HG03439 (cell line): Measurements from ENCODE around the gene TUBG1.
"Not testable (repeated sequence)": the region's sequence is repeated elsewhere in the genome, so short reads cannot be mapped to it uniquely, and the experiment has no call there.

ENCODE experiments used
- ATAC-seq: cut with Tn5 transposase; IDR thresholded peaks from one replicate; pipeline ENCODE4 v1.9.1; 2021; ENCODE audit warnings: mild to moderate bottlenecking, moderate library complexity; ENCODE audit not compliant: unreplicated experiment

Gene TUBG1

DNA sequence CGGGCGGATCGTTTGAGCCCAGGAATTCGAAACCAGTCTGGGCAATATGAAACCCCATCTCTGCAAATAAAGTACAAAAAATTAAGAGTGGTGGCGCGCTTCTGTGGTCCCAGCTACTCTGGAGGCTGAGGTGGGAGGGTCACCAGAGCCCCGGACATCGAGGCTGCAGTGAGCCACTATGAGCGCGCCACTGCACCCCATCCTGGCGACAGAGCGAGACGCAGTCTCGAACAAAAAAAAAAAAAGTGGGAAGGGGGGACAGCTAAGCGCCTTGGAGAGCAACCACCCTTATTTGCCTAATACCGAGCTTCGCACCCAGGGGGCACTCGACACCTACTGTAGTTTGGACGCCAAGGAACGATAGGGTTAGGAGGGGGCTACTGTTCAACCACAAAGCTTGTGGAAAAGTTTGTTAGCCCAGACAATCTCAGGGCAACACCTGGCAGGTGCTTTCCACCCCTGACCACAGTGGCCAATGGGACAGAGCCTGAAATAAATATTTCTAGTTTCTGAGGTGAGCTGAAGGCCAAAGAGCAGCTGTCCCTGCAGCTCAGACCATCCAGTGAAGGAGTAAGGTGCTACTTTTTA is 31.1 kb upstream of the TUBG1 start:
- ATAC-seq: peak; percentile 55

DNA sequence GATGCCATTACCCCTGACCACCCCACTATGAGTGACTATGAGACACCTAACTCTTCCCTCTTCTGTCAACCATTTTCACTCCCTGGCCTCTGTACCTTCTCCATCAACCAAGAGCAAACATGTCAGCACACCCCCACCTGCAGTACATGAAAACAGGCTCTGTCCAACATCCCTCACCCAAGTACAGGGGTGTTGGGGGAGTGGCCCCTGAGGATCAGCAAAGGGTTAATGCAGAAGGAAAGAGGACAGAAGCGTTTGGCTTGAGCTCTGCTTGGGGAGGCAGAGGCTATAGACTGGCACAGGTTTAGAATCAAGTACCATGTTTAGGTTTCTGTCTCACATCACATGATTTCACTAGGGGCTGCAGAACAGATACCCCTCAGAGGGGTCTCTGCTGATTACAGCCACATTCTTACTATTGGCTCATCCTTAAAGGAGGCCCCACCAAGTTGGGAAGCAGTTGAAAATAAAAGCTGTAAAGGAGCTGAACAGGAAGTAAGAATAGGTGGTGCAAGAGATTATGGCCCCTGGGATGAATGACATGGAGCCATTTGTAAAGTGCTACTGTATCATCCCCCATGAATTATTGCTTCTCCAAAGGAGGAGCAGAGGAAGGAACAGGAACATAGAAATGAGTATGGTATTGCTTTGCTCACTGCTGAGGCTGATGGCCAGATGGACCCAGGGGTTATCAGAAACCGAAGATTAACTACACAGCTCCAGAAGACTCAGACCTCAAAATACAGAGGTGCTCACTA is 29.5 kb upstream of the TUBG1 start:
- no peak for ATAC-seq

DNA sequence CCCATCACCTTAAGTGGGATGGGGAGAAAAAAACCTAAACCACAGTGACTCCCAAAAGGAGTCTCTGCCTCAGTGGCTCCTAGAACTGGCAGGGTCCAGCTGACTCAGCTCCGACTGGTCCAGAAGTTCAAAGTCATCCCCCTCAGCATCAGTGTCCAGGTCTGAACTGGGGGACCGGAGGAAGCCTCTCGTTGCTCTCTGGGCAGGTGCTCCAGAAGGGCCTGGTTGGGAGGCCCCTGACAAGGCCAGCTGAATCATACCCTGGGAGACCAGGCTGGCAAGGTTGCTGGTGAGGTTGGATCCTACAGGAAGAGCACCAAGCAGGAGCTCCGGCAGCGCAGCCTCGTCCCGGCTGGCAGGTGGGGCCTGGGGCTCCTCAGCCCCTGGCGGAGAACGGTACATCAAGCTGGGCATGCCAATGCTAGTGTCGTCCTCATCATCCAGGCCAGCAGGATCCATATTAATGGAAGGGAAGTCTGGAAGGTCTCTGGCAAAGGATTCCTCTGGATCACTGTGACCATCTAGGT is 27.7 kb upstream of the TUBG1 start:
- ATAC-seq: no peak

DNA sequence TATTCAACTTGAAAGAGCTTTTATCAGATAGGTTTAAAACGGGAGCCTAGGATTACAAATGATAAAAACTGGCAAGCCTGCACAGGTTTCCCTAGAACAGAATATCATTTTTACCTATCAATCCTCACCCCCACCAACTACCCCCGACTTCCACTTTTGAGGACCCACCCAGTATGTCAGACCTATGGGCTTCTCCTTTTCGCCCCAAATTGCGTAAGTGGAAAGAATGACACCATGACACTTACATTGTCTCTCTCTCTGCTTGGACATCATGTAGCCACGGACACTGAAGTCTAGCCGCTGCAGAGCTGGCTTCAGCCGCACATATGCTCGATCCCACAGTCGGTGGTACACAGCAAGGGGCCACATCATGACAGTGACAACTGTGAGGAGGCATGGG is 24.6 kb upstream of the TUBG1 start:
- no peak for ATAC-seq

DNA sequence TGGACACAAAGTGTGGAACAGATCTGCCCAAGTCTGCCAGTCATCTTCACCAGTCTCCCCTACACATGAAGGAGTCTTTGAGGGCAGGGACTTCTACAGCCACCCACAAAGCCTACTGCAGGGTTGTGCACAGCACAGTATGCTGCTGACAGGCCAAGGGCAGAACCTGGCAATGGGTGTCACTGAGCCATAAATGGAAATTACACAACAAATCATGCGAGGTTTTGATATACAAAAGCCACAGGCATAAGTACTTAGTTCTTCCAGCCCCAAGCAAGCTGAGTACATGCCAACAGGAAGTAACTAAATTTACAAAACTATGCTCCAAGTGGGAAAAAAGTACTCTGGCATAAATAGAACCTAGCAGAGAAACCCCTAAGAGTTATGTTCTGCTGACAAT is 24.1 kb upstream of the TUBG1 start:
- ATAC-seq: no peak

DNA sequence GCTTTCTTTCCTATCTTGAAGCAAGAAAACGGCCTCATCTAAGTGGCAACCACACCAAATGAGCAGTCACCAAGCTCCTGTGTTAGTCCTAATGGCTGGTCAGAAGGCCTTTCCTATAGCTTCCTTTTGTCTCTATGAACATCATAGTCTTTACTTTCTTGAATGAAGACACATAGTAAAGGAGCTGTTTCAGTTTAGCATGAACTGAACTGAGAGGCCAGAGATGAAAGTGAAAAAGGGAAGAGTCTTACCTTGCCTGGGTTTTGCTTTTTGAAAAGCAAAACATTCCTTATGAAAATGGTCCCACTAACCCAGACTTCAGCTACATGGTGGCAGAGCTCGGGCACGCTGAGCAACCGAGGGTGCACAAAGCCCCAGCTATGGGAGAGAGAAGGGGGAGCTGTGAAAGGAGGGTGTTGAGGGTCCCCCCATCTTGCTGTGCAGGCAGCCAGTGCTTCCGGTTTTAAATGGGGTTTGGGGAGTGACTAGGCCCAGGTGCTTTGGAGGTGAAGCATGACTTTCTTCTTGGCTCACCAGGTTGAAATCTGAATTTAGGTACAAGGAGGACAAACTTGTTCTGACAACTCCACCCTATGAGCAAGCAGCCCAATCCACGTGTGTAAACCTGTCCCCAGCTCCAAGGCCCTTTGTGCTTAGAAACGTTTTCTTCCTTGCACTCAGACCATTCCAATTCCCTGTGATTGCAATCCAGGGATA is 22.8 kb upstream of the TUBG1 start:
- no peak for ATAC-seq

DNA sequence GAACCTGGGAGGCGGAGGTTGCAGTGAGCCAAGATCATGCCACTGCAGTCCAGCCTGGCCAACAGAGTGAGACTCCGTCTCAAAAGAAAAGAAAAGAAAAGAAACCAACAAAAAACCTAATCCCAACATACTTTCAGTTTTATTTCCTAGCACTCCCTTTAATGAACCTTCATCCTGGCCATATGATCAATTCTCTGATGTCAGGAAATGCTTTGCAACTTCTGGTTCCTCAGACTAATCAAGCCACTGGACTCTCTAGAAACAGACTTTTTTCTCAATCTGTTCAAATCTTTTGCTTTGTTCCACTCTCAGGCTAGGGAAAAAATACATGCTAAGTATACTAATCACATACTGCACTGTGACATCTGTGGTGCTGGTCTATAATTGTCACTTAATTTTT is 18.6 kb upstream of the TUBG1 start:
- ATAC-seq: no peak

DNA sequence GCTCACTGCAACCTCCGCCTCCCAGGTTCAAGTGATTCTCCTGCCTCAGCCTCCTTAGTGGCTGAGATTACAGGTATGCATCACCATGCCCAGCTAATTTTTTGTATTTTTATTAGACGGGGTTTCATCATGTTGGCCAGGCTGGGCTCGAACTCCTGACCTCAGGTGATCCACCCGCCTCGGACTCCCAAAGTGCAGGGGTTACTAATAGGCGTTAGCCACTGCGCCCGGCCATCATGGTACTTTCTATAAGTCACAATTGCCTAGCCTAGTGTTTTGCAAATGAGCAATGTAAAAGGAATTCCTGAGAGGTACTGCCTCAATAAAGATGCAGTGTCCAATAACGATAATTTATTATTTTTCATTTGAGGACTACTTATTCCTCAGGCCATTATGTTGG is 18.1 kb upstream of the TUBG1 start:
- no peak for ATAC-seq

DNA sequence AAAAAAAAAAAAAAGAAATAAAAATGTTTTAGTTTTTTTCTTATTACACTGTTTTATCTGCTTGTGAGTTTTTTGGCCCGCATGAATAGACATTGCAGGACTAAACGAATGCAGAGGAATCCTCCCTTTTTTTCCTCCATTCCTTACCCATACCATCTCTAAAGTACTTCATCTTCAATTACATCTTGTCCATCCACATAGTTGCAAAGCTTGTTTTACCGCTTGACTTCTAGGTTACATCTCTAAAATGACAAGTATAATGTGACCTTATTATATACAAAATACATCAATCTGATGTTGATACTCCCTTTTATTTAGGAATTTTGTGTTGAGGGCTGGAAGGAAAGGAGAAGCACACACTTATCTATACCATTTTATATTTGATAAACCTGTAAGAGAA is 13.1 kb upstream of the TUBG1 start:
- no peak for ATAC-seq

DNA sequence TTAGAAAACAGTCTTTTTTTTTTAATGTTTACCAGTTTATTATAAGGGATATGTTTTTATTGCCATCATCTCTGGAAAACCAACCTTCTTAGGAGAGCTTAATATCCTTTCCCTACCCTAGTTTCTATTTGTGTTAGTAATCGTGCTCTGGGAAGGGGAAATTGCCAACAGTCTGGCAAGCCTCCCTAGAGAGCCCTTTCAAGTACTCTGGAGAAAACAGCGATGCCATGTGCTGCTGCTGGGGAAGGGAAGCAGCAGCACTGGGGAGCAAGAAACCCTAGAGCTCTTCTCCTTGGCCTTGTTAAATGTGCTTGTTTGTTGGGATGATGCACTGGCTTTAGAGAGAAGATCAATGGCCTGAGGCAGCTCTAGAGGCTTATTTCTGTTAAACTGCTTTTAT is 10.6 kb upstream of the TUBG1 start:
- no peak for ATAC-seq

DNA sequence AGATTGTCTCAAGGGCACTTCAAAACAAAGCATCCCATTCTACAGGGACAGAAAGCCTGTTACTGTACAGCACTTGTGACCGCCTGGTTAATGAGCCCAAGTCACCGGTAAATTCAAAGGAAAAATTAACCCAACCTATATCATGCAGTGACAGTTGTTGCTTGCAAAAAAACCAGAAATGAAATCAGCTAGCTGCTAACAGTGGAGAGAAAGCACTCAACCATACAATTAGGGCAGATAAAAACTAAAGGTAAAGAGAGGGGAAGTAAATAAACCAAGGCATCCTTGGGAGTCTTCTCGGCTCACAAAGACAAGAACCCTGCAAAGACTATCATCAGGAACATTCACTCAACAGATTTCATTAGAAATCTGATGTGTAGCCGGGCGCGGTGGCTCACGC is 6.2 kb upstream of the TUBG1 start:
- no peak for ATAC-seq

DNA sequence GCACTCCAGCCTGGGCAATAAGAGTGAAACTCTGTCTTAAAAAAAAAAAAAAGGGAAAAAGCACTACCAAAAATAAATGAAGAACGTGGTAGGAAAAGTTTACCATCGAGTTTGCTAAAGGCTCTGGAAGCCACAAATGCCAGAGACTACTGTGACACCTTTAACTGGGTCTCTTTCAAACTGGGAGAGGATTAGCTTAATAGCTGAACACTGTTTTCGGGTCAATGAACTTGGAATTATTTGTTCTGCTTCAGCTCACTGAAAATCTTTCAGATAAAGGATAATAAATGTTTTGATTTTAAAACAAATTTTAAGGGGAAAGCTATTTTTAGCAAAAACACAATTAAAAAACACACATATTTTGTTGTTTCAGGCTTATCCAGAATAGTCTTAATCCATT is 1.7 kb upstream of the TUBG1 start:
- no peak for ATAC-seq

DNA sequence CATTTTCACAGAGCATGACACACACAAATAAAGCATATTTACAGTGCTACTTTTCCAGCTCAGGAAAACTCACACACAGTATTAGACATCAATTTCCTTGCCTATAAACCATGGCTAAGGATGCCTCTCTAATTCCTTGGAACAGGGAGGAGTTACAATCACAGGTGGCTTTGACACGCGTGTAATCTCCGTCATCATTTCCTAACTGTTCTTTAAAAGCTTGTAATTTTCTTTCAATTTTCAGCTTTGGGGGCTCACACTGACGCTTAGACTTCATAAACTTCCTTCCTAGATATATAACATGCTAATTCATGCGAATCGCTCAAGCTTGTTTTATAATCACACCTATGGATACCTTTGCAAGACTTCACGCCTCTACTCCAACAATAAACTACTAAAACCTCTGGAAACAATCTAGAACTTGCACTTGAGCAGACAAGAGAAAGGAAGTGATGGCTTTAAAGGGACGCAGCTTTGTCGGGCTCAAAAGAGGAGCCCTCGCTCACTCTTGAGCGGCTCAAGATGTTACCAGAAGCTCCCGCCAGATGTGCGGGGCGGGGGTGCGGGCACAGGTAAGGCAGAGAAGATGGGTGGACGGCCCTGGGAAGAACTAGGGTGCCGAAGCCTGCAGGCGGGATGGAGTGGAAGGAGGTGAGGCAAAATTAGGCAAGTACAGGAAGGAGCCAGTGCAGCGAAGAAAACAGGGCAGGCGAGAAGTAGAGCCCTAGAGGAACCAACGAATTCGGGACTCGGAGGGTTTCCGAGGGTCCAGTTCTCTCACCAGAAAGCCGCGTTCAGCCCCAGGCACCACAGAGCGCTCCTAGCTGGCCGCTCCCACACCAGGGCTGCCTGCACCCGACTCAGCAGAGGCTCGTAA is 940 bp upstream of the TUBG1 start:
- ATAC-seq: peak; percentile 37

DNA sequence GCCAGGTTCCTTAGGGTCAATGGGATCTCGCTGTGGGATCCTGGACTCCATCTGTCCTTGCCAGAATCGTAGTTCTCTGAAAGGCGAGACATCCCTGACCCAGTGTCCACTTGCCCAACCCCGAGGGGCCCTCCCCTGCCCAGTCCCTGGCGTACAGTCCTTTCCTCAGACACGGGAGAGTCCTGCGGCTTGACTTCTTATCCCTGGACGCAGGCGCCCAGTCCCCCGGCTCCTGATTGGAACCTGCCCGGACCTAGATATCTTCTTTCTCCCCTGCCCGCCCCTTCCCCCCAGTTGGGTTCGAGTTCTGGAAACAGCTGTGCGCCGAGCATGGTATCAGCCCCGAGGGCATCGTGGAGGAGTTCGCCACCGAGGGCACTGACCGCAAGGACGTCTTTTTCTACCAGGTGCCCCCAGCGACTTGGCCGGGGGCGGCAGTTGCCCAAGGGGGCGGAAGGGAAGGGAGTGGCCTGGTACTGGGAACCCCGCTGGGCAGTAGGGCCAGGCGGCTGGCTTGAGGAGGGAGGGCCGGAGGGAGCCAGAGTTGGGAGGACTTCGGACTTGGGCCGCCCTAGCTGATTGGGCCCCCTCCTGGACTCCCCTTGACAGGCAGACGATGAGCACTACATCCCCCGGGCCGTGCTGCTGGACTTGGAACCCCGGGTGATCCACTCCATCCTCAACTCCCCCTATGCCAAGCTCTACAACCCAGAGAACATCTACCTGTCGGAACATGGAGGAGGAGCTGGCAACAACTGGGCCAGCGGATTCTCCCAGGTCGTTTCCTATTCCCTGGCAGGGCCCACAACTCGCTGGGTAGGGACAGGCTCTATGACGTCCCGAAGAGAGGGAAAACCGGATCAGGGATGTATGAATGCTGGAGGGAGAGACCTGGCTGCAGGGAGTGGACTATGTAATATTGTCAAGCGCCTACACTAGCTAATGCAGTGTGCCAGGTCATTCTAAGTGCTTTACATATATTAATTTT is 625 bp downstream of the TUBG1 start:
- ATAC-seq: peak; percentile 15

DNA sequence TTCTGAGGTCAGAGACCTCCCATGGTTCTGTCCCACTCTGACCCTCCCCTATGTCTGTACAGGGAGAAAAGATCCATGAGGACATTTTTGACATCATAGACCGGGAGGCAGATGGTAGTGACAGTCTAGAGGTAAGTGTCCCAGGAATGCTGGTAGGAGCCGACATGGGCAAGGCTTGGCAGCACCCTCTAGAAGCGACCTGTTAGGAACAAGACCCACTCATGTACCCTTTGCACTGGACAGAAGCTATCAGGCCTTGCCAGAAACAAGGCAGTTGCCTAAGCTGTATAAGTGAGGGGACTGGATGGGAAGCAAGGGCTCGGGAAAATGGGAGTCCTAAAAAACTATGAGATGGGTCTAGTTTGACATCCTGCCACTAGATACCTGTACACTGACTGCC is 2.5 kb downstream of the TUBG1 start:
- no peak for ATAC-seq

DNA sequence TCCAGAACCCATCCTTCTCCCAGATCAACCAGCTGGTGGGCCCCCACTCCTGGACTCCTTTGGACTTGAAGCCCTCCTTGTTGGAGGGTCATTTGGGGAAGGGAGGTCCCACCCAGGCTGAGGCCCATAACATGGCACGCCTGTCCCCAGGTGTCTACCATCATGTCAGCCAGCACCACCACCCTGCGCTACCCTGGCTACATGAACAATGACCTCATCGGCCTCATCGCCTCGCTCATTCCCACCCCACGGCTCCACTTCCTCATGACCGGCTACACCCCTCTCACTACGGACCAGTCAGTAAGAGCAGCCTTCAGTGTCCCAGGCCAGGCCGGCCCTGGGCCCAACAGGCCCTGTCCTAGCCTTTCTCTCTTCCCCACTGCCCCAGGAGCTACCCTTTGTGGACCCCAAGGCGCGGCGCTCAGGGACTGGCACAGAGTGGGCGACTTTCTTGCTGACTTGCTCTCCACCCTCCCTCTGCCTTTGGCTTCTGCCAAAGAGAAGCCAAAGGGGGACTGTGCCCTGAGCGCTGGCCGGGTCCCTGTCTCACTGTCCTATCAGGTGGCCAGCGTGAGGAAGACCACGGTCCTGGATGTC is 4.3 kb downstream of the TUBG1 start:
- ATAC-seq: no peak

DNA sequence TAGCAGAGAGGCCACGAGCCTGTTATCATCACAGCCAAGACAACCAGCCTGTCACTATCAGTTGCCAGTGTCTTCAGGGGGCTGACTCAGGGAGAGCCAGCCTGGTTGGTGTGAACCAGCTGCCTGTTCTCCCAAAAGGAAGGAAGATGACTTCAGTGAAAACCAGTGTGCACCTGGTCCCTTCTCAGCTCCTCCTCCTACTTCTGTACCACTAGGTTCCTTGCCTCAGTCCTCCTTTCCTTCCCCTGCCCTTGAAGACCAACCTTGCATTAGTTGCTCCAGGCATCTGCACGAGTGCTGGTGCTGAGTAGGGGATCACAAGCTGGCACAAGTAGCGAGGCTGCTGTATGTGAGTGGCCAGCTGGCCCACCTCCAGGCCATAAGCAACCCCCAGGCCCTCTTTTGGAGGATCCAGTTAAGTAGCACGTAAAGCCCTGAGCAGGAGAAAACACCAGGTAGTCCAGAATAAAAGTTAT is 8.5 kb downstream of the TUBG1 start:
- peak; percentile 9 for ATAC-seq

DNA sequence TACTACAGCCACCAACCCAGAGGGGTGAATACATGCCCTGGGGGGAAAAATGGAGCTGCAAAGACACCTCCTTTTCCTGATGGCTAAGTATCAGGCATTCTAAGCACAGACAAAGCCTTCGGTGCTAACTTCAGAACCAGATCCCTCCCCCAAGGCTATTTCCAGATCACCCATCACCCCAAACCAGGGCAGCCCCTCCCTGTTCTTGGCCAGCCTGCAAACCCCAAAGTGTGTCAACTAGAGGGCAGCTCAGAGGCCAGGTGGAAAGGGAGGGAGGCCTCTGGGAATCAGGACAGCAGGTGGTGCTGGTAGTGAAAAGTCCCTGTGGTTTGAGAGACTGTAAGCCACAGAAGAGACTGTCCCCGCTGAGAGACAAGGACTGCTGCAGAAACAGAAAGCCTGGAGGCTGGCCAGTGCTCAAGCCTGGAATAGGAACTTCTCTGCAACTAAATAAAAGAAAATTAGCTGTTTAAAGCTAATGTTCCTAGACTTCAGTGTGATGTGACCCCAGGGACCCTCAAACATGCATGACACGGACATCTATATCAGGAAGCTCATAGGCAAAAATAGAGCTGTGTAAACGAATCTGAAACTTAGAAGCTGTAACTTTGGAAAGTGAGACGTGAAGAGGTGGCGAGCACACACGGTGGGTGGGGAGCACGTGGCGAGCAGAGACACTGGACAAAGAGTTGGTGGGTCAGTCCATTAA is 9.1 kb downstream of the TUBG1 start:
- peak; percentile 68 for ATAC-seq

DNA sequence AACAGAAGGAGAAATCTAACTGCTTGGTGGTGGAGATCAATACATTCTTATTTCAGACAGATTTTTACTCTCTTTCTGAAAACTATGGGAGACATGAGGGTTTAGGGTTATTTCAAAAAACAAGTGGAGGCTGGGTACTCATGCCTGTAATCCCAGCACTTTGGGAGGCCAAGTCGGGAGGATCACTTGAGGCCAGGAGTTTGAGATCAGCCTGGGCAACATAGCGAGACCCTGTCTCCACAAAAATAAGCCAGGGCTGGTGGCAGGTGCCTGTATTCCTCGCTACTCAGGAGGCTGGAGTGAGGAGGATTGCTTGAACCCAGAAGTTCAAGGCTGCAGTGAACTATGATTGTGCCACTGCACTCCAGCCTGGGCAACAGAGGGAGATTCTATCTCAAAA is 12.5 kb downstream of the TUBG1 start:
- ATAC-seq: not testable (repeated sequence)
